Measurements from ENCODE around the gene PIGL. TPM values are rescaled to one million over a fixed set of nuclear protein-coding genes. Genes with fewer than 3 reads are reported as not detected.

PIGL gene
- total and polyA plus RNA-seq, 2 experiments from 2014 or later = 10.9 to 15.4 TPM

- no peak overlapping the region for H3K4me2 ChIP-seq (ENCODE audit: unreplicated experiment)
- H3K27ac ChIP-seq = no peak overlapping the region
- no peaks in the 10 kb centered on the region for H3K79me2 ChIP-seq (ENCODE audit: insufficient read depth)
- 95% methylated on average over 6 of the region's 6 CpGs for WGBS, 2 experiments (ENCODE audit: low coverage in 1 of 2, low lambda C conversion rate in 2 of 2, missing lambda C conversion rate in 2 of 2)
- no peak overlapping the region for H3K4me3 ChIP-seq
- no peak for DNase-seq
- TF ChIP-seq EZH2 (IDR thresholded peaks at IDR 0.05; ENCODE audit: insufficient read depth, poor library complexity, severe bottlenecking) (no peak), EZH2phosphoT487 (IDR thresholded peaks at IDR 0.05; ENCODE audit: insufficient read depth, low read depth) (no peak)
- H3K4me1 ChIP-seq (ENCODE audit: insufficient read depth) = peaks cover 9% of the 10 kb centered on the region; the same call in 1 of the 2 replicates
- peaks cover 9% of the 10 kb centered on the region; the same call in 1 of the 2 replicates for H3F3A ChIP-seq (ENCODE audit: insufficient read depth)
- no peak overlapping the region for H2AFZ ChIP-seq
- H3K9ac ChIP-seq = no peak overlapping the region
- H3K27me3 ChIP-seq (replicated peaks; ENCODE audit: insufficient read depth) = no peaks in the 10 kb centered on the region
- no peaks in the 10 kb centered on the region for H3K9me3 ChIP-seq (ENCODE audit: low read depth)
- no peaks in the 10 kb centered on the region for H4K20me1 ChIP-seq (ENCODE audit: insufficient read depth)
- in situ Hi-C loops (cut with MboI) = no loop called here
- H3K9me2 ChIP-seq (ENCODE audit: insufficient read depth) = no peaks in the 10 kb centered on the region
- no peaks in the 10 kb centered on the region for H3K36me3 ChIP-seq (ENCODE audit: low read depth)
Observed at GRCh38 chr17:16259926-16260325, 42.9 kb downstream of the PIGL start.

GRCh38 chr17:16261049-16261448 is 44.0 kb downstream of the PIGL start:
- 99 to 100% methylated on average over 3 of the region's 3 CpGs for WGBS, 2 experiments (ENCODE audit: low coverage in 1 of 2, low lambda C conversion rate in 2 of 2, missing lambda C conversion rate in 2 of 2)
- in situ Hi-C loops (cut with MboI) = no loop called here
- no peaks in the 10 kb centered on the region for H3K27me3 ChIP-seq (replicated peaks; ENCODE audit: insufficient read depth)
- H3K4me3 ChIP-seq = no peak overlapping the region
- no peaks in the 10 kb centered on the region for H3K79me2 ChIP-seq (ENCODE audit: insufficient read depth)
- H3K4me1 ChIP-seq (ENCODE audit: insufficient read depth) = no peaks in the 10 kb centered on the region
- H3K36me3 ChIP-seq (ENCODE audit: low read depth) = no peaks in the 10 kb centered on the region
- DNase-seq = no peak
- H3K9ac ChIP-seq = no peak overlapping the region
- H3K9me2 ChIP-seq (ENCODE audit: insufficient read depth) = no peaks in the 10 kb centered on the region
- no peaks in the 10 kb centered on the region for H4K20me1 ChIP-seq (ENCODE audit: insufficient read depth)
- no peak overlapping the region for H3K4me2 ChIP-seq (ENCODE audit: unreplicated experiment)
- H3K27ac ChIP-seq = no peak overlapping the region
- no peaks in the 10 kb centered on the region for H3F3A ChIP-seq (ENCODE audit: insufficient read depth)
- no peaks in the 10 kb centered on the region for H3K9me3 ChIP-seq (ENCODE audit: low read depth)
- no peak overlapping the region for H2AFZ ChIP-seq
- TF ChIP-seq EZH2 (IDR thresholded peaks at IDR 0.05; ENCODE audit: insufficient read depth, poor library complexity, severe bottlenecking) = no peak
- no peak for TF ChIP-seq EZH2phosphoT487 (IDR thresholded peaks at IDR 0.05; ENCODE audit: insufficient read depth, low read depth)

GRCh38 chr17:16262201-16262600 is 45.2 kb downstream of the PIGL start:
- 90 to 92% methylated on average over 4 of the region's 4 CpGs for WGBS, 2 experiments (ENCODE audit: low coverage in 1 of 2, low lambda C conversion rate in 2 of 2, missing lambda C conversion rate in 2 of 2)
- H3K27me3 ChIP-seq (replicated peaks; ENCODE audit: insufficient read depth) = no peaks in the 10 kb centered on the region
- no peak overlapping the region for H3K9ac ChIP-seq
- H3K9me3 ChIP-seq (ENCODE audit: low read depth) = no peaks in the 10 kb centered on the region
- no peak overlapping the region for H3K27ac ChIP-seq
- H3K9me2 ChIP-seq (ENCODE audit: insufficient read depth) = no peaks in the 10 kb centered on the region
- in situ Hi-C loops (cut with MboI) = no loop called here
- H3K36me3 ChIP-seq (ENCODE audit: low read depth) = no peaks in the 10 kb centered on the region
- H3F3A ChIP-seq (ENCODE audit: insufficient read depth) = no peaks in the 10 kb centered on the region
- TF ChIP-seq EZH2 (IDR thresholded peaks at IDR 0.05; ENCODE audit: insufficient read depth, poor library complexity, severe bottlenecking) (no peak), EZH2phosphoT487 (IDR thresholded peaks at IDR 0.05; ENCODE audit: insufficient read depth, low read depth) (no peak)
- no peaks in the 10 kb centered on the region for H4K20me1 ChIP-seq (ENCODE audit: insufficient read depth)
- no peak overlapping the region for H2AFZ ChIP-seq
- H3K4me2 ChIP-seq (ENCODE audit: unreplicated experiment) = no peak overlapping the region
- no peaks in the 10 kb centered on the region for H3K79me2 ChIP-seq (ENCODE audit: insufficient read depth)
- DNase-seq = no peak
- no peaks in the 10 kb centered on the region for H3K4me1 ChIP-seq (ENCODE audit: insufficient read depth)
- H3K4me3 ChIP-seq = no peak overlapping the region

- 86 to 87% methylated on average over 6 of the region's 6 CpGs for WGBS, 2 experiments (ENCODE audit: low coverage in 1 of 2, low lambda C conversion rate in 2 of 2, missing lambda C conversion rate in 2 of 2)
Observed at GRCh38 chr17:16267174-16267573, 50.2 kb downstream of the PIGL start.

GRCh38 chr17:16269658-16270057 is 52.6 kb downstream of the PIGL start:
- Histone ChIP-seq H3K27me3 (replicated peaks; ENCODE audit: insufficient read depth) (no peaks in the 10 kb centered on the region), H3K9ac (no peak overlapping the region), H3K36me3 (ENCODE audit: low read depth) (no peaks in the 10 kb centered on the region), H3K9me3 (ENCODE audit: low read depth) (no peaks in the 10 kb centered on the region), H3K4me2 (ENCODE audit: unreplicated experiment) (no peak overlapping the region), H4K20me1 (ENCODE audit: insufficient read depth) (no peaks in the 10 kb centered on the region), H3F3A (ENCODE audit: insufficient read depth) (peaks cover 17% of the 10 kb centered on the region), H2AFZ (no peak overlapping the region), H3K4me1 (ENCODE audit: insufficient read depth) (peaks cover 21% of the 10 kb centered on the region), H3K79me2 (ENCODE audit: insufficient read depth) (no peaks in the 10 kb centered on the region), H3K4me3 (no peak overlapping the region), H3K9me2 (ENCODE audit: insufficient read depth) (no peaks in the 10 kb centered on the region), H3K27ac (no peak overlapping the region)
- no peak for TF ChIP-seq EZH2phosphoT487 (IDR thresholded peaks at IDR 0.05; ENCODE audit: insufficient read depth, low read depth)
- TF ChIP-seq EZH2 (IDR thresholded peaks at IDR 0.05; ENCODE audit: insufficient read depth, poor library complexity, severe bottlenecking) = no peak
- 91 to 93% methylated on average over 2 of the region's 2 CpGs for WGBS, 2 experiments (ENCODE audit: low coverage in 1 of 2, low lambda C conversion rate in 2 of 2, missing lambda C conversion rate in 2 of 2)
- in situ Hi-C loops (cut with MboI) = no loop called here
- peak; percentile 77 for DNase-seq

More at GRCh38 chr17:16267174-16267573, 50.2 kb downstream of the PIGL start:
- H2AFZ ChIP-seq = no peak overlapping the region
- no peaks in the 10 kb centered on the region for H3K9me2 ChIP-seq (ENCODE audit: insufficient read depth)
- H3K36me3 ChIP-seq (ENCODE audit: low read depth) = no peaks in the 10 kb centered on the region
- no peak for DNase-seq
- no peaks in the 10 kb centered on the region for H3K9me3 ChIP-seq (ENCODE audit: low read depth)
- H3K79me2 ChIP-seq (ENCODE audit: insufficient read depth) = no peaks in the 10 kb centered on the region
- H4K20me1 ChIP-seq (ENCODE audit: insufficient read depth) = no peaks in the 10 kb centered on the region
- no peak overlapping the region for H3K27ac ChIP-seq
- H3K9ac ChIP-seq = no peak overlapping the region
- TF ChIP-seq EZH2phosphoT487 (IDR thresholded peaks at IDR 0.05; ENCODE audit: insufficient read depth, low read depth) (no peak), EZH2 (IDR thresholded peaks at IDR 0.05; ENCODE audit: insufficient read depth, poor library complexity, severe bottlenecking) (no peak)
- no peaks in the 10 kb centered on the region for H3K27me3 ChIP-seq (replicated peaks; ENCODE audit: insufficient read depth)
- in situ Hi-C loops (cut with MboI) = no loop called here
- no peaks in the 10 kb centered on the region for H3F3A ChIP-seq (ENCODE audit: insufficient read depth)
- H3K4me1 ChIP-seq (ENCODE audit: insufficient read depth) = peaks cover 7% of the 10 kb centered on the region; the same call in 1 of the 2 replicates
- no peak overlapping the region for H3K4me2 ChIP-seq (ENCODE audit: unreplicated experiment)
- H3K4me3 ChIP-seq = no peak overlapping the region
